ENCODE data around the gene ANKH.

GRCh38 chr5:14707811-14708390 is 163.7 kb downstream of the ANKH start:
- TF ChIP-seq EZH2phosphoT487 (IDR thresholded peaks at IDR 0.05; ENCODE audit: borderline replicate concordance), result no peak
- no peak for TF ChIP-seq CTCF (conservative IDR thresholded peaks at IDR 0.05; ENCODE audit: low read length)
